GM21619 (cell line): Measurements from ENCODE around the gene MXRA8.
"Not testable (repeated sequence)": the region's sequence is repeated elsewhere in the genome, so short reads cannot be mapped to it uniquely, and the experiment has no call there.

Experiments used
- ATAC-seq: cut with Tn5 transposase; IDR thresholded peaks from one replicate; pipeline ENCODE4 v1.9.1; 2021; ENCODE audit not compliant: unreplicated experiment

Gene MXRA8

GRCh38 chr1:1393014-1393413 lies 34.7 kb upstream of the MXRA8 start:
- ATAC-seq = no peak

- ATAC-seq = no peak
Observed at GRCh38 chr1:1391225-1391624, 32.9 kb upstream of the MXRA8 start.

GRCh38 chr1:1390675-1391074 lies 32.3 kb upstream of the MXRA8 start:
- ATAC-seq = no peak

- ATAC-seq = no peak
Observed at GRCh38 chr1:1388078-1388472, 29.7 kb upstream of the MXRA8 start.

- no peak for ATAC-seq
Observed at GRCh38 chr1:1387098-1388077, 29.0 kb upstream of the MXRA8 start.

- no peak for ATAC-seq
Observed at GRCh38 chr1:1385931-1386330, 27.6 kb upstream of the MXRA8 start.

- not testable (repeated sequence) for ATAC-seq
Observed at GRCh38 chr1:1385339-1385738, 27.0 kb upstream of the MXRA8 start.

- ATAC-seq = no peak
Observed at GRCh38 chr1:1381294-1381693, 22.9 kb upstream of the MXRA8 start.

GRCh38 chr1:1380860-1381259 lies 22.5 kb upstream of the MXRA8 start:
- ATAC-seq = no peak

- ATAC-seq = no peak
Observed at GRCh38 chr1:1377540-1378205, 19.3 kb upstream of the MXRA8 start.

- ATAC-seq = no peak
Observed at GRCh38 chr1:1376551-1377226, 18.3 kb upstream of the MXRA8 start.

GRCh38 chr1:1374929-1375662 lies 16.7 kb upstream of the MXRA8 start, which contains the start of gene AURKAIP1:
TSS of gene AURKAIP1 (minus strand) at chr1:1375207. CDS start at chr1:1374756, 451 bp downstream.
- ATAC-seq = peak; percentile 82

- peak; percentile 2 for ATAC-seq
Observed at GRCh38 chr1:1374589-1374928, 16.2 kb upstream of the MXRA8 start.

GRCh38 chr1:1373815-1374588 lies 15.6 kb upstream of the MXRA8 start:
- ATAC-seq = no peak

- no peak for ATAC-seq
Observed at GRCh38 chr1:1373051-1373814, 14.9 kb upstream of the MXRA8 start.

GRCh38 chr1:1371746-1372711 lies 13.7 kb upstream of the MXRA8 start:
- ATAC-seq = peak; percentile 18

- no peak for ATAC-seq
Observed at GRCh38 chr1:1371364-1371745, 13.0 kb upstream of the MXRA8 start.

- no peak for ATAC-seq
Observed at GRCh38 chr1:1370771-1371300, 12.5 kb upstream of the MXRA8 start.
